Activated T-helper 1 cell treated with anti-CD3 and anti-CD28 coated beads, Interleukin-2, amount 50 U/mL, for 16 hours (primary cell): ENCODE results near the gene R3HDM2.

Experiments used
- DNase-seq, 2 donors: peaks; one replicate each; pipeline ENCODE4 v3.0.0-alpha.2; 2020; ENCODE audit warnings: low read depth in 1 of 2, low spot score in 1 of 2

Gene R3HDM2

DNA sequence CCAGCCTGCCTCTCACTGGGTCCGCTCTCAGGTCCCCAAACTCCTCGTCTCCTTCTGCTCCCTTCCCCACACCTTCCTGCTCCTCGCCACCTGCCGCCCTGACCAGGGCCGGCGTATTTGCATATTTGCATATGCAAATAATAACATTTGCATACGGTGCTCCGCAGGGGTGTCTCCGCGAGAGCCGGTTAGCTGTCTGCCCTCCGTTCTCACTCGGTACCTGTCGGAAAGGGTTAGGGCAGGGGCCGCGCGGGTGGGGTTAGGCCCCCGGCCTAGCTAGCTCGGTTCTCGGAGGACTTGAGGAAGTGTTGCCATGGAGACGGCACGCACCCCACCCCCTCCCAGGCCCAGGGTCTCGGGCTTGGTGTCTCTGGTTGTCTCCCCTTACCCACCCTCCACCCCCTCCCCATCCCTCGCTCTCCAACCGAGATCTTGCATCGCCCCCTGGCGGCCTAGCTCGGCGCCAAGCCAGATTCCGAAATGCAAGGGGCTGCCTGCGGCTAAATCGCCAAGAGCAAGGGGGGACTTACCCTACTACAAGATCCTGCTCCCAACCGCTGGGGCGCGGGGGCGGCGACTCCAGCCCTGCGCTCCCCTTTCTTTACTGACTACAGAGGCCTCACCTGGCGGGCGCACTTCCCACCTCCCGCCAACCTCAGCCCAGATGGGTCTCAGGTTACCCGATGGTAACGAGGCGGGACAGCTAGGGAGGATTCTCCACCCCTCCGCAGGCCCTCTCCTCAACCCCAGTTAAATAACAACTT is 188.0 kb downstream of the R3HDM2 start:
- DNase-seq = peak in 1 of 2 donors; percentile 46

DNA sequence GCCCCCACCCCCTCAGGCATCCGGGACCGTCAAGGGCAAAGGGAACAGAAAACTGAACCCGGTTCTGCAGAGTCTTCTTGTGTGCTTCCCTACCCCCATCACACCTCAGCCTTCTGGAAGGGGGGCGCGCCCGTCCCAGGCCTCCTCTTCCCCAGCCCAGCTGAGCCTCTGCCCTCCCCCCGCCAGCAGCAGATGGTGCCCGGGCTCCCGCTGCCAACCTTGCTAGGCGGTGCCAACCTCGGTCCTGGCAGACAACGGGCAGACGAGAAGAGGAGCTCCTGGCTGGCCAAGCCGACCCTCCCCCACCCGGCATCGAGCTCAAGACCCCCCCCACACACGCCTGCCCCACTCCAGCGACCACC is 188.5 kb downstream of the R3HDM2 start:
- no peak for DNase-seq

DNA sequence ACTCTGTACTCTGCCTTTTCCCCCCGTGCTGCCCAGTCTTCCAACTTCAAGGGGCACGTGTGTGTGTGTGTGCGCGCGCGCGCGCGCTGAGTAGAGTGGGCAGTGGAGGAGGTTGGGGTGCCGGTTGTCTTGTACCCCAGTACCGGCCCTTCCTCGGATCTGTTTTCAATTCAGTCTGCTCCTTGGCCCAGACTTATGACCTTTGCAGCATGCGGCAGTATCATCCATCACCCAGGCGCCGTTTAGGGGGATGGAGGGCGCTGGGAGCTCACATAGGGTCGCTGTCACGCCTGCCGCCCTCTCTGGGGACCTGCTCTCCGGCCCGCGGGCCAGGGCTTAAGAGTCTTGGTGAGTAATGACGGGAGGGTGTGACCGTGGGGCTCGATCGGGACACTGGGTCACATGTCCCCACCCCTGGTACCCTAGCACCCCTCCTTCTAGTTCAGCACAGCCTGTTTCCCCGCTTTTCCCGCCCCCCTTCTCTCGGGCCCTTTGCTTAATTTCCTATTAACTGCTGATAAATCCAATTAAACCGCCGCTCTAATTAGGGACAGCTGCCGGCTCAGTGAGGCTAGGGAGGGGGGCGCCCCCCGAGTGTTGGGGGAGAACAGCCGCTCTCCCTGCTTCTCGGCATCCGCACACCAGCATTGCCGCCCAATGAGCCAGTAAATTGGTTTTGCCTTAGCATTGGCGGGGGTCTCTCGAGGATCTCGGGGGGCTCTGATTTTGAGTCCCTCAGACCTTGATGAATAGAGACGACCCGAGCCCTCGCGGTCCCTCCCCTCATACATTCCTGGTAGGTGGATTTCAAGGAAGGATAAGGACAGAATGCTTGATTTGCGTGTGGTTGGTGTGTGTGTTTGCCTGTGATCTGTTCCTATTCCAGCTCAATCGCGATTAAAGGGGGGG is 189.2 kb downstream of the R3HDM2 start:
- DNase-seq = no peak

DNA sequence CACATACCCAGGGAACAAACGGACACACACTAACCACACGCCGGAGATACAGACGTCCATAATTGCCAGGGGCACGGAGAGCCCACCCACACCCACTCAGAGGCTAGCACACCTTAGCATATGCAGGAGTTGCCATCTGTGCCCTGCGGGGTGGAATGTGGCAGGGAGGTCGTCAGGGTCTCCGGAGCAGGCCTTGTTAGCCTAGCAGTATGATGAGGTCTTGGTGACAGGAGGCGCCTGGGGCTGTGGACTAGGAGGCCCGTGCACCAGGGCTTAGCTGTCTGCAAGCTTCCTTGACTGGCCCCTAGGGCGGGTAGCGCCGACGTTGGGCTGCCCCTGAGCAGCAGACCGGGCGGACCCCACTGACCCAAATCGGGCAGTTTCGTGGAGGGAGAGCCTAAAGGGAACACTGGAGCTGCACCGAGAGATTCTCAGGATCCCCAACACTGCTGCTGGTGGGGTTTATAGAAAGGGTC is 189.9 kb downstream of the R3HDM2 start:
- DNase-seq = no peak

DNA sequence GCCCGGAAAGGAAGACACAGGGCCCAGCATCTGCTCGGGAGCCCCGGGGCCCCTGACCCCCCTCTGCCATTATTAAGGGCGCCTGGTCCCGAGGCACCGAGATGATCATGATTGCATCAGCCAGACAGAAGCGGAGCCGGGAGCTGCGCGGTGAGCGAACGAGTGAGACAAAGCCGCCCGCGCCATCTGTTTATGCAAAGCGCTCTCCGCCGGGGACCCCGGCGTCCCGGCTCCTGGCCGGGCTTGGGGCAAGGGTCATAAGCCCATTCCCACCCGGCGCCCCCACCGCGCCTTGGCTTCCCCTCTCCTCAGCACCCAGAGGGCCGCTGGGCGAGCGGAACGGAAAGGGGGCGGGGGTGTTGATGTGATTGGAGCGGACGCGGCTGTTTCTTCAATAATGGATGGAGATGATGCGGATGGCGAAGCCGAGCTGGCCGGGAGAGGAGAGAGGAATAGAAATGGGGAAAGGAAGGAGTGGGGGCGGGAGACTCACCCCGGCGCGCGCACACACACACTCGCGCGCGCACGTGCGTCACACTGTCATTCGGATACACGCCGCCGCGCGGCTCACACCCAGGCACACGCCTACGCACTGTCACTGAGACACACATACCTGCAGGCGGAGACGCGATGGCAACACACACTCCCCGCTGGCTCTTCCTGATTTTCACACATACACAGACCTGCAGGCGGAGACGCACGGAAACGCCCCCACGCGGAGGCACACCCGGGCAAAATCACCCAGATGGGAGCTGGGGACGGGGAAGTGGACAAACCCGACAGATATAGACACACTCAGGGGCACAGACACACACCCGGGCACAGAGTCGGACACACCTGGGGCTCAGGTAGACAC is 190.5 kb downstream of the R3HDM2 start:
- DNase-seq = peak in 1 of 2 donors; percentile 66

DNA sequence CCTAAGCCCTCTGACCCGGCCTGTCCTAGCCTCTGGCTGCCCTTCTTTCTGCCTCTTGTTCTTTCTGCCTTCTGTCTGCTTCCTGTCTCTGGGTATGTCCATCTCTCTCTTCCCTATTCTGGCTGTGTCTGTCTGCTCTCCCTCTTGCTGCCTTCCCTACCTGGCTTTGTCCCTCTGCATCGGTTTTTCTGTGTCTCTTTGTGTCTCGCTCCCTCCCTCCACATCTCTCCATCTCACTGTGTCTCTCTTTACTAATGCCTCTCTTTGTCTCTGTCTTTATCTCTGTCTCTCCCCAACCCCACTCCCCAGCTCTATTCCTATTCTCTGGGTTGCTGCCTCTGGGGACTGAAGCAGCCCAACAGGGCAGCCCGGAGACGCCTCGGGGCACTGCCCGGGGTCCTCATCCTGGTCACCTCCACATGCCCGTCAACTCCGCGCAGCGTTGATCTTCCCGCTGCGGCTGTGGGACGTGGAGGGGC is 191.2 kb downstream of the R3HDM2 start:
- no peak for DNase-seq

DNA sequence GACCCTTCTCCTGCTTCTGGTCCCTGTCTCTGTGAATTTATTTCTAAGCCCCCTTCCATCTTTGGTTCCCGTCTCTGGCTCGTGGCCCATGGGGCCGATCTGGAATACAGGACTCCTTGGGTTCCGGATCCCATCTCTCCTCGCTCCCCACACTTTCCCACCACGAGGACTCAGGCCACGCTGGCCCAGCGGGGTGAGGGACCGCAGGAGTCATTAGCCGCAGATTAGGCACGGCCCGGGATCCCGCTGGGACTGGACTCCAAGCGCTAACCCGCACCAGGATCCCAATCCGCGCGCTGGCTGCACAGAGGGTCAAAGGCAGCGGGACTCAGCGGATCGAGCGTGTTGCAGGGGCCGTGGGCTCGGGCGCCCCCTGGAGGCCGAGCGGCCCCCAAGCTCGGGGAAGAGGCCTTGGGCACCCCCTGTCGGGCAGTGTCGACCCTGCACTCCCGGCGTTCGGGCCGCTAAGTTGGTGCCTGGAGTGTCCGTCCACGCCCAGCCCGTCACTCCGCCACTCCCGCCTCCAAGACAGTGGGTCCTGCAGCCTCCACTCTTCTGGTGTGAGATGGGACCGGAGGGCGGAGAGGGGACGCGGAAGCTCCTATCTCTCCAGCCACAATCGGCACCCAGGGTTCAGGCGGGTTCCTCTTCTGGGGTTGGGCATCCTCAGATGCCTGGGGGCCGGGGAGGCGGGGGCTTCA is 191.8 kb downstream of the R3HDM2 start:
- DNase-seq = peak; percentile 75 to 84

DNA sequence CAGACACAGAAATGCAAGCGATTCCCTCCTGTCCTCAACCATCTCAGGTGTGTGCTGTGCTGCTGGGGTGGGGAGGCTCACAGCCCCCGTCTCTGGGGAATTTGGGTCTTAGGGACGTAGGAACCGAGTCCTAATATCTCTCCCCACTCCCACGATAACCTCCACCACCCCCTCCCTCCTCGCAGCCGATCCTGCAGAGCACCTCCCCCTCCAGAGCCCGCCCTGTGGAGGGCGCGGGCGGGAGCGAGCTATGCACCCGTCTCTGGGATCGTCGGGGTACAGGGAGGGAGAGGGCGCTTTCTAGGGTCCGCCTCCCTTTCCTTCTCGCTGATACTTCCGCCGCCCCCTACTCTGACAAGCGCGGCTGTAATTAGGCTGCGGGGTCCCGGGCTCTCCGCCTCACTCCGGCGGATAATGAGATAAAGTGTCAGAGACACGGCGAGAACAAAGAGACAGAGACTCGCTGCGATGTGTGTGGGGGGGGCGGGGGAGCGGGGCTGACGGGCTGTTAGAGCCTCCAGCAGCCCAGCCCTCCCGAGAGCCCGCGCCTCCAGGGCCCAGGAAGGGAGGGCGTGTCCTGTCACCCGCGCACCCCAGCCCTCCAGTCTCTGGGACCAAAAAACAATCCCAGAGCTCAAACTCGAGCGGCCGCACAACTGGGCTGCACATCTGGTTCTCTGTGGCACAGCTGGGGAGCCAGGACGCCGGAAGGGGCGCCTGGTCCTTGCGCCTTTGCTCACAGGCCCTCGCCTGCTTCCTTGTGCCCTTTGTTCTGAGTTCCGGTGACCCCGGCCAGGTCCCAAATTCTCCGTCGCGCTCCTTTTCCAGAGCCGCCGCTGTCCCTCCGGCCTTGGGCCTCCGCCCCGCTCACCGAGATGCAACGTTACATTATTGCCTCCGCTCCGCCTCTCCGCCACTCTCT is 192.7 kb downstream of the R3HDM2 start:
- no peak for DNase-seq

DNA sequence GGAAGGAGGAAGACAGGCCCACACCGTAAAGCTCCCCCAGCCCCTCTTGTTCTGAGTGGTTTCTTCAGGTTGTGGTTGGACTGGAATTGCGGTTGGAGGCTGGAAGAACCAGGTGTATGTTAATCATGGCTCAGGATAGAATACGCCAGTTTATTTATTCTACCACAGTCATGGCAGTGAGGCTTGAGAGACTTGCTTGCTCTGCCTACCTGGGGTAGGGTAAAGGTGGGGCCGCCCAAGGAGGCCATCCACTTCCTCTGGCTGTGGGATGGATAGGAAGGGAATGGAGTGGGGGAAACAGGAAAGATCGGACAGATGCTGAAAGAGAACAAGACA is 193.3 kb downstream of the R3HDM2 start:
- DNase-seq = no peak

DNA sequence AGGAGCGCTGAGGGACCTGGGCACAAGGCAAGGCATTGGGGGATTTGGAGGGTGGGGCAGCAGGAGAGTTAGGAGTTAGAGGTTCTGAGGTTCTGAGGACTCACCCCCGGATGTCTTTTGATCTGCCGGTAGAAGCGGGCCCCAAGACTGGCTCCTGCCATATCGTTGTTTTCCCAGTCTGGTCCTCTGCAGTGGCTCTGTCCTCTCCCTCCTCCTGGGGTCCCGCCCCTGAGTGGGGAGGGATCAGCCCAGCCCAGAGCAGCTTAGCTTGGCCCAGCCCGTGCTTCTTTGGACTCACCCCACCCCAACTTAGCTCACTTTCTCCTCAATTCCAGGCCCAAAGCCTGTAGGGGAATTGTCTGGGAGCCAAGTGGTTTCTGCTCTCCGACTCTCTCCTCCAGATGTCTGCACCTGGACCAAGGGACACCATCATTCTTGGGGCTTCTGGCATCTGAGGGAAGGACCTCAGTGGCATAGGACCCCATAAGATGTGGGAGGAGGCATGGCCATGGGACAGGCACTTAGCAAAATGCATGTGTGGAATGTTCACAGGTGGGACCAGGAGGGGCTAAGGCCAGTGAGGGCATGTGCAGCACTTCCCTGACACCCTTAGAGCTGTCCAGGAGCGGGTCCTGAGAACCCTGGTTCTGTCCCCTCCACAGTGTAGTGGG is 193.8 kb downstream of the R3HDM2 start:
- no peak for DNase-seq

DNA sequence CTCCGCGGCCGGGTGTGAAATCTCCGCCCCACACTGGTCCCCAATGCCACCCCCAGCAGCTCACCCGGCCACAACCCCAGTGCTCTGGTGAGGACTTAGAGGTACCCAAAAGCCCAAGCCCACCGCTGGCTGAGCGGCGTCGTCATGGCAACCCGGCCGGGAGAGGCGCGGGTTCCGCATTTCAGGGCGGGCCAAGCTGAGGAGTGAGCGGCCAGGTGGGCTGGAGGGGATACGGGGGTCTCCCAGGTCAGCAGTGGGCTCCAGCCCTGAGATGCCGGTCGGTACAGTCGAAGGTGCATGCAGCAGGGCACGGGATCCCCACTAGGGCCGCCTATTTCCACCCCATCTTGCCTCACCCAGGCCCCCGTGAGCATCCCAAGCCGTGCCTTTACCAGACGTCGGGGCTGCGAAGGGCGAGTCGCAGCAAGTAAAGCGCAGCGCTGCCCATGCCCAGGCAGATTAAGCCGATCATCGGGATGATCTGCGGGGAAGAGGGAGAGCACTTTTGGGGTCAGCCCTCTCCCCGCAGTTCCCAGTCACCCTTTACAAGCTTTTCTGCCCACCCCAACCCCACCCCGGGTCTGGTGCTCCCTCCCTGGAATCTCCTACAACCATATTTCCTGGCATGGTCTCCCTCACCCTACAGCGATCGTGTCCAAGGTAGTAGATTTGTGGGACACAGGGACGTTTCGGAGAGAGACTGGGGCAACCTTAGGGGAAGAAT is 194.5 kb downstream of the R3HDM2 start:
- no peak for DNase-seq

DNA sequence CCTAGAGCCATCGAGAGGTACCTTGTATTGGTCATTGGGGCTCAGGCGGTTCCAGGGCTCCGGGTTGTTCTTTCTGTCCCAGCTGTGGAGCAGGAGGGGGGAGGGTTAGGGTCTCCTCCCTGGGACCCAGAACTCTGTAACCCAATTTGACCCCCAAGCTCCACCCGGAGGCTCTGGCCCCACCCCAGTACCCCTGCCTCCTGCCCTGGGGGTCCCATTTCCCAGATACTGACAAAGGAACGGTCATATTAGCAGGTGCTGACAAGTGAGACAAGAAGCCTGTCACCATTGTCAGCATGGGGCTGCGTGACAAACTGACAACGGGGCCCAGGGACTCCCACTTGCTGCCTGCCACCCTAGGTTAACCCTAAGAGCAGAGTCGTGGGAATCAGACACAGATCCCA is 195.1 kb downstream of the R3HDM2 start:
- DNase-seq = no peak

DNA sequence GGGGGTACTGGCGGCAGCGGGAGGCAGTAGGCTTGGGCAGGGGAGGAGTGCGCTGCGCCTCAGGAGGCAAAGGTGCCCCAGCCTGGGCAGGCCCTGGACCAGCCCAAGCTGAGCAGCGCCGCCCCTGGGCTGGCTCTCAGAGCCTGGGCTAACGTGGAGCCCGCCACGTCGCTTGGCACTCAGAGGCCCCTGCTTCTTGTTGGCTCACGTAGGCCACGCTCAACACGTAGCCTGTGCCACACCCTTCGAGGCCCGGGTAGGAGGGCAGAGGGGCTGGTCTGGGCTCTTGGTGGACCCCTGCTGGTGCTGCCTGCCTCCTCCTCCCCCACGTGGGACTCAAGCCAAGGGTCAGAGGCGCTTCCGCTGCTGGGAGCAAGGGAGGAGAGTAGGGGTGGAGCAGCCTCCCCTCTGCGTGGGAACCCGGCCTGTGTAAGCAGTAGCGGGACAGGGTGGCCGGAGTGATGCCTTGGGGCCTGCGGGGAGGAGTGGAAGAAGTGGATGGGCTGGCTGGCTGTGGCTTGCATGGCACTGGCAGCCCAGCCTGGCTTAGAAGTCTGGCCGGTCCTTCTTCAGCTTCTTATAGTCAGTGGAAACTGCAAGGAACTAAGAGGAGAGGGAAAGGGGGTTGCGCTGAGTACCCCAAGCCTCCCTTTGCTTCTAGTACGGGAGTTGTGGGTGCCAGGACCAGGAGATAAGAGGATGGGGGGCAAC is 195.7 kb downstream of the R3HDM2 start:
- DNase-seq = no peak

DNA sequence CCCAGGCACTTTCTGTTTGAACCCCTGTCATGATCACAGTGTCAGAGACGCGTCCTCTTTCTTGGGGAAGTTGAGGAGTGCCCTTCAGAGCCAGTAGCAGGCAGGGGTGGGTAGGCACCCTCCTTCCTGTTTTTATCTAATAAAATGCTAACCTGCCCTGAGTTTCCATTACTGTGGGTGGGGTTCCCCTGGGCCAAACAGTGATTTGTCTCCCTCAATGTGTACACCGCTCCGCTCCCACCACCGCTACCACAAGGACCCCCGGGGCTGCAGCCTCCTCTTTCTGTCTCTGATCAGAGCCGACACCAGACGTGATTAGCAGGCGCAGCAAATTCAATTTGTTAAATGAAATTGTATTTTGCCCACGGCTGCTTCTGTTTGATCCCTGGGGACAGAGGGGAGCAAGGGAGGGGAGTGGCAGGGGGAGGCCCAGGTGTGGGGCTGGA is 196.2 kb downstream of the R3HDM2 start:
- DNase-seq = no peak

DNA sequence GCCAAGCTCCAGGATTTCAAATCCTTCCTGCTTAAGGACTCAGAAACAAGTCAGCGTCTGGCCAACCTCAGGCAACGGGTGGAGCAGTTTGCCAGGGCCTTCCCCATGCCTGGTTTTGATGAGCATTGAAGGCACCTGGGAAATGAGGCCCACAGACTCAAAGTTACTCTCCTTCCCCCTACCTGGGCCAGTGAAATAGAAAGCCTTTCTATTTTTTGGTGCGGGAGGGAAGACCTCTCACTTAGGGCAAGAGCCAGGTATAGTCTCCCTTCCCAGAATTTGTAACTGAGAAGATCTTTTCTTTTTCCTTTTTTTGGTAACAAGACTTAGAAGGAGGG is 196.6 kb downstream of the R3HDM2 start:
- DNase-seq = no peak

DNA sequence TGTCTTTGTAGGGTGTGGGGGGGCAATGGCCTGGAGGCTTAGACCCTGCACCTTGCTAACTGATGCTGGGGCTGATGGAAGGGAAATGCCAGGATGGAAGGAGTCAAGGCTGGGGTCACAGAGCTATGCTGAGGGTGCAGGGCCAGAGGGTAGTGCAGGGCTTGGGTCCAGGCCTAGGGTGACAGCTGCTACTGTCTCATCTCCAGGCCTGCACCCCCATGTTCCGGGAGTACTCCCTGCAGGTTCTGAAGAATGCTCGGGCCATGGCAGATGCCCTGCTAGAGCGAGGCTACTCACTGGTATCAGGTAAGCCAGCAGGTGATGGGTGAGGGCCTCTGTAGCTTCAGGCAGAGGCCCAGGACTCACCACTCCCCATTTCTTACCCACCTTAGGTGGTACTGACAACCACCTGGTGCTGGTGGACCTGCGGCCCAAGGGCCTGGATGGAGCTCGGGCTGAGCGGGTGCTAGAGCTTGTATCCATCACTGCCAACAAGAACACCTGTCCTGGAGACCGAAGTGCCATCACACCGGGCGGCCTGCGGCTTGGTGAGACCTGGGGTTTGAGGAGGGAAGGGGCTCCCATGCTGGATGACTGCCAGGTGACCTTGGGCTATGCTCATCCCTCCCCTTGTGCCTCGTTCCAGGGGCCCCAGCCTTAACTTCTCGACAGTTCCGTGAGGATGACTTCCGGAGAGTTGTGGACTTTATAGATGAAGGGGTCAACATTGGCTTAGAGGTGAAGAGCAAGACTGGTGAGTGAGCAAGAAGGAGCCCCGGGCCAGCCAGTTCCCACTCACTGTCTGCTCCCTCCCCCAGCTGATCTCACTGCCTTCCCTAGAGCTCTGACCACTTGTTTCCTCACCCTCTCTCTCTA is 197.2 kb downstream of the R3HDM2 start:
- DNase-seq = no peak
